ENCODE data around the gene RAB7B. TPM values are rescaled to one million over a fixed set of nuclear protein-coding genes. Genes with fewer than 3 reads are reported as not detected.

The RAB7B gene
- total RNA-seq, 2 experiments from 2014 or later = not detected

DNA sequence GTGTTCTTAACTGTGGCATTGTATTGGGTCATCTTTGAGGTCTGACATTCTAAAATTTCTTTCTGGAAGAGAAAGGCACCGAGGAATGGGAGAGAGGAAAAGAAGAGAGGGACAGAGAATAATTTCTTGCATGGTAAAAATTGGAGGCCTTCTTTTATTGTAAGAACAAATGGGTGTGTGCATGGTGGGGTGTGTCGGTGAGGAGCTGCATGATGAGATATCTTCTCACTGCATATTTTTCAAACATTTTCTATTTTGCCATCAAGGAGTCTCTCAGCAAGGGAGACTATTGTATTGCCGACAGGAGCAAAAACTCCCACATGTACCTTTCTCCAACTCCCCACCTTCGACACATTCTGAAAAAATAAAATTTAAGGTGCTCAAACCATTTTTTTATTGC, 27.0 kb upstream of the RAB7B start:
- Histone ChIP-seq H4K20me1 (ENCODE audit: insufficient read depth, low read length) (no peaks in the 10 kb centered on the region), H3K9me3 (ENCODE audit: low read length) (no peaks in the 10 kb centered on the region), H3K4me2 (ENCODE audit: low read length) (no peak overlapping the region), H3K79me2 (ENCODE audit: insufficient read depth, low read depth, low read length) (no peaks in the 10 kb centered on the region), H2AFZ (ENCODE audit: low read length) (no peak overlapping the region), H3K9me2 (ENCODE audit: insufficient read depth, low read length) (no peaks in the 10 kb centered on the region), H3K36me3 (ENCODE audit: insufficient read depth, low read length) (no peaks in the 10 kb centered on the region; the same call in 1 of the 2 replicates), H3K4me1 (ENCODE audit: insufficient read depth, low read length, poor library complexity, severe bottlenecking) (peaks cover 38% of the 10 kb centered on the region), H3K27ac (ENCODE audit: low read depth, low read length, poor library complexity, severe bottlenecking) (no peak overlapping the region), H3K4me3 (ENCODE audit: low read depth, low read length, poor library complexity, severe bottlenecking) (no peak overlapping the region)
- intact Hi-C loops (cut with micrococcal nuclease; ENCODE audit: unreplicated experiment) = loop anchor here (1.0 kb wide), 3 partner anchors 20 to 76 kb away; no protein-coding TSS in a partner anchor
- ChIA-PET CTCF (ENCODE audit: unreplicated experiment) (interaction anchor here (0.6 to 2.8 kb wide), 5 partner anchors 27 to 80 kb away, joined by 3 to 16 read pairs (median 7); partner anchors contain the start of gene RAB7B), POLR2A (interaction anchor here (0.6 to 3.2 kb wide), 6 partner anchors 14 to 59 kb away, joined by 4 to 18 read pairs (median 5); no protein-coding TSS in a partner anchor)
- BruUV-seq (replicated peaks) = no TSS peak
- no peak for DNase-seq (ENCODE audit: low spot score)
- TF ChIP-seq, protein P1, sequence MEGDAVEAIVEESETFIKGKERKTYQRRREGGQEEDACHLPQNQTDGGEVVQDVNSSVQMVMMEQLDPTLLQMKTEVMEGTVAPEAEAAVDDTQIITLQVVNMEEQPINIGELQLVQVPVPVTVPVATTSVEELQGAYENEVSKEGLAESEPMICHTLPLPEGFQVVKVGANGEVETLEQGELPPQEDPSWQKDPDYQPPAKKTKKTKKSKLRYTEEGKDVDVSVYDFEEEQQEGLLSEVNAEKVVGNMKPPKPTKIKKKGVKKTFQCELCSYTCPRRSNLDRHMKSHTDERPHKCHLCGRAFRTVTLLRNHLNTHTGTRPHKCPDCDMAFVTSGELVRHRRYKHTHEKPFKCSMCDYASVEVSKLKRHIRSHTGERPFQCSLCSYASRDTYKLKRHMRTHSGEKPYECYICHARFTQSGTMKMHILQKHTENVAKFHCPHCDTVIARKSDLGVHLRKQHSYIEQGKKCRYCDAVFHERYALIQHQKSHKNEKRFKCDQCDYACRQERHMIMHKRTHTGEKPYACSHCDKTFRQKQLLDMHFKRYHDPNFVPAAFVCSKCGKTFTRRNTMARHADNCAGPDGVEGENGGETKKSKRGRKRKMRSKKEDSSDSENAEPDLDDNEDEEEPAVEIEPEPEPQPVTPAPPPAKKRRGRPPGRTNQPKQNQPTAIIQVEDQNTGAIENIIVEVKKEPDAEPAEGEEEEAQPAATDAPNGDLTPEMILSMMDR (conservative IDR thresholded peaks at IDR 0.05; ENCODE audit: low read length) = no peak
- no peak for TF ChIP-seq EZH2phosphoT487 (IDR thresholded peaks at IDR 0.05; ENCODE audit: borderline replicate concordance, low read depth, low read length)

DNA sequence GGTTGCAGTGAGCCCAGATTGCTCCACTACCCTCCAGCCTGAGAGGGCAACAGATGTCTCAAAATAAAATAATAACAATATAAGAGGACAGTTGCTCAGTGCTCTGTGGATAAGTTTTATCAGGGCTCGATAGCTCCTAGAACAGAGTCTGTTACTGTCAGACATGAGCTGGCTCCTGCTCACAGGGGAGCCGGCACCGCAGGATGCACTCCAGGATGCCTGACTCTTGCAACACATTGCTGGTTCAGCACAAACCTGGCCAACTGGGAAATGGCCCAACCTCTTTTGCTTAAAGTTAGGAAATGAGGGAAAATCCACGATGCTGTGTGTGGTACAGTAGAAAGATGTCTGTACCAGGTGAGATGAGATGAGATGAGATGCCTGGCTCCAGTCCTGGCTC, 26.3 kb upstream of the RAB7B start:
- Histone ChIP-seq H3K4me1 (ENCODE audit: insufficient read depth, low read length, poor library complexity, severe bottlenecking) (peaks cover 31% of the 10 kb centered on the region), H3K4me3 (ENCODE audit: low read depth, low read length, poor library complexity, severe bottlenecking) (no peak overlapping the region), H3K36me3 (ENCODE audit: insufficient read depth, low read length) (no peaks in the 10 kb centered on the region; the same call in 1 of the 2 replicates), H3K9me2 (ENCODE audit: insufficient read depth, low read length) (no peaks in the 10 kb centered on the region), H2AFZ (ENCODE audit: low read length) (no peak overlapping the region), H3K79me2 (ENCODE audit: insufficient read depth, low read depth, low read length) (no peaks in the 10 kb centered on the region), H4K20me1 (ENCODE audit: insufficient read depth, low read length) (no peaks in the 10 kb centered on the region), H3K27ac (ENCODE audit: low read depth, low read length, poor library complexity, severe bottlenecking) (no peak overlapping the region), H3K4me2 (ENCODE audit: low read length) (no peak overlapping the region), H3K9me3 (ENCODE audit: low read length) (no peaks in the 10 kb centered on the region)
- DNase-seq (ENCODE audit: low spot score) = no peak
- POLR2A ChIA-PET = interaction anchor here (1.7 kb wide), 1 partner anchor 30 kb away, joined by 4 read pairs; no protein-coding TSS in a partner anchor
- BruUV-seq (replicated peaks) = no TSS peak
- intact Hi-C loops (cut with micrococcal nuclease; ENCODE audit: unreplicated experiment) = no loop called here
- CTCF ChIA-PET (ENCODE audit: unreplicated experiment) = interaction anchor here (1.0 to 2.8 kb wide), 4 partner anchors 47 to 81 kb away, joined by 3 to 16 read pairs (median 10); no protein-coding TSS in a partner anchor
- TF ChIP-seq, protein P1 (conservative IDR thresholded peaks at IDR 0.05; ENCODE audit: low read length) = no peak
- TF ChIP-seq EZH2phosphoT487 (IDR thresholded peaks at IDR 0.05; ENCODE audit: borderline replicate concordance, low read depth, low read length) = no peak

DNA sequence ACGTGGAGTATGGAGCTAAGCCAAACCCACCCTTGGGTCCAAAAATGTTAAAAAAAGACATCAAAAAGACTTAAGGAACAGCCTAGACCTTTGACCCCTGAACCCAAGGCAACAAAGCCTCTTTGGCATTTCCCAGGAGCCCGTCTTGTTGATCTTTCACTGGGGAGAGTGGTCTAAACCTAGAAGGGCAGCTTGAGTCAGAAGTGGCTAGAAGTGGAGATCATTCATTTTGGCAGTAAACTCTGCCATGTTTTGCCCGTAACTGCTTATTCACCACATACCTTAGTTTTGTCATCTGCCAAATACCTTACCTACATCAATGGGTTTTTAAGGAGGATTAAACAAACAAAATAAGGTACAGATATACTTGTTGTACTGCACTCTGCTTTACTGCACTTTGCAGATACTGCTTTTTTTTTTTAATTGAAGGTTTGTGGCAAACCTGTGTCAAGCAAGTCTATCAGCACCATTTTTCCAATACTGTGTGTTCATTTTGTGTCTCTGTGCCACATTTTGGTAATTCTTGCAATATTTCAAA, 22.2 kb upstream of the RAB7B start:
- H3K4me3 ChIP-seq (ENCODE audit: low read depth, low read length, poor library complexity, severe bottlenecking) = no peak overlapping the region
- H3K79me2 ChIP-seq (ENCODE audit: insufficient read depth, low read depth, low read length) = no peaks in the 10 kb centered on the region
- no peaks in the 10 kb centered on the region for H3K9me3 ChIP-seq (ENCODE audit: low read length)
- no peak overlapping the region for H3K4me2 ChIP-seq (ENCODE audit: low read length)
- POLR2A ChIA-PET = interaction anchor here (0.5 kb wide), 1 partner anchor 727 kb away, joined by 4 read pairs; no protein-coding TSS in a partner anchor
- intact Hi-C loops (cut with micrococcal nuclease; ENCODE audit: unreplicated experiment) = no loop called here
- H3K36me3 ChIP-seq (ENCODE audit: insufficient read depth, low read length) = no peaks in the 10 kb centered on the region
- CTCF ChIA-PET (ENCODE audit: unreplicated experiment) = no interaction called here
- H2AFZ ChIP-seq (ENCODE audit: low read length) = no peak overlapping the region
- BruUV-seq (replicated peaks) = no TSS peak
- H3K9me2 ChIP-seq (ENCODE audit: insufficient read depth, low read length) = no peaks in the 10 kb centered on the region
- H3K27ac ChIP-seq (ENCODE audit: low read depth, low read length, poor library complexity, severe bottlenecking) = no peak overlapping the region
- DNase-seq (ENCODE audit: low spot score) = no peak
- H4K20me1 ChIP-seq (ENCODE audit: insufficient read depth, low read length) = no peaks in the 10 kb centered on the region
- TF ChIP-seq, protein P1 (conservative IDR thresholded peaks at IDR 0.05; ENCODE audit: low read length) = no peak
- no peak for TF ChIP-seq EZH2phosphoT487 (IDR thresholded peaks at IDR 0.05; ENCODE audit: borderline replicate concordance, low read depth, low read length)
- H3K4me1 ChIP-seq (ENCODE audit: insufficient read depth, low read length, poor library complexity, severe bottlenecking) = peaks cover 1% of the 10 kb centered on the region
